Activated CD4-positive, alpha-beta T cell treated with anti-CD3 and anti-CD28 coated beads, Interleukin-10, Interleukin-2, amounts not matched to agents 100 ng/mL and 50 ng/mL, durations not matched to agents 16 hours and 8 hours (primary cell): Measurements from ENCODE around the gene CRYBA1.
"Not testable (repeated sequence)": the region's sequence is repeated elsewhere in the genome, so short reads cannot be mapped to it uniquely, and the experiment has no call there.

Experiments
- DNase-seq: peaks from one replicate; pipeline ENCODE4 v3.0.0-alpha.2; 2020

The CRYBA1 gene, protein sequence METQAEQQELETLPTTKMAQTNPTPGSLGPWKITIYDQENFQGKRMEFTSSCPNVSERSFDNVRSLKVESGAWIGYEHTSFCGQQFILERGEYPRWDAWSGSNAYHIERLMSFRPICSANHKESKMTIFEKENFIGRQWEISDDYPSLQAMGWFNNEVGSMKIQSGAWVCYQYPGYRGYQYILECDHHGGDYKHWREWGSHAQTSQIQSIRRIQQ

DNA sequence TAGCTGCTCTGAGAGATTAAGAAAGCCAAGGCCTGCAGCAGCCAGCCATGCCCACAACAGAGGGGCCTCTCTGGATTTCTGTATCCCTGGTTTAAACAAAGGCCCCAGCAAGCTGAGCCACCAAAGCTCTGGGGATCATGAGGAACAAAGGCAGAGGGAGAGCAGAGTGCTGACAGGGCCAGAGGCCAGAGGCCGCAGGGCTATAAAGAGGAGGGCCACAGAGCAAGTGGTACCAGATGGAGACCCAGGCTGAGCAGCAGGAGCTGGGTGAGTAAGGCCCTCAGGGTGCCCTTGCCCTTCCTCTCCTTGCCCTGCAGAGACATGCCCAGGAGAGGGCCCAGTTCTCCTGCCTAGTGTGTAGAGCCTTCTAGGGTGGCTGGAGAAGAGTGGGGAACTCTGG is at the start of gene CRYBA1:
Gene CRYBA1 (plus strand): TSS at position 232 of the 400 bp plus-strand sequence. CDS start 5 bp downstream, at position 237.
- DNase-seq: no peak

DNA sequence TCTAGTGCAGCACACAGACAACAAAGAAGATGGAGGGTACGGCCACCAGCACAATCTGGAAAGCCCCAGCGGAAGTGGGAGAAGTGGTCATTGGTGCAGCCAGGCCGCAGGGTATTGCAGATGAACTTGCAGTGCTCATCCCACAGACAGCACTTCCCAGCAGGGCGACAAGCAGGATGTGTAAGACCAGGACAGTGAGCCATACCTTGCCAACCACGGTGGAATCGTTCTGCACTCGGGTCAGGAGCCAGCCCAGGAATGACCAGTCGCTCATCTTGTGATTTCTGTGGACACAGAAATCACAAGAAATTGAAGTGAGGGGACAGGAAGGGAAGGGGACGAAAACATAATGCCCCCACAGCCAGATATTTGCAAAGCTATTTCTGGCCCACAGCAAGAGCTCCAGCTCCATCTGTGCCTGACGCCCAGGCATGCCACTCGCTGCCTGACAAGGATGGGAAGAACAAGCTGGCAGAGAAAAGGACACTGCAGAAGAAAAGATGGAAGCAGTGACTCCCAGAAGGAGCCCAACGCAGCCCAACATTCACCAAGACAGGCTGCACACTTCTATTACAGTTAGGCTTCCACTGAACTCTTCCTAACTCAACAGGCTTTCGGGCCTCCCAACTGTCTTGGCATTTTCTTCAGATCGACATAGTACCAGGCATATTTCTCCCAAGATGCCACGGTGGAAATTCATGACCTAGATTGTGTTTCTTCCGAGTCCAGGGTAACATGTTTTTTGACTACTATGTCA is 49.0 kb upstream of the CRYBA1 start:
- no peak for DNase-seq

DNA sequence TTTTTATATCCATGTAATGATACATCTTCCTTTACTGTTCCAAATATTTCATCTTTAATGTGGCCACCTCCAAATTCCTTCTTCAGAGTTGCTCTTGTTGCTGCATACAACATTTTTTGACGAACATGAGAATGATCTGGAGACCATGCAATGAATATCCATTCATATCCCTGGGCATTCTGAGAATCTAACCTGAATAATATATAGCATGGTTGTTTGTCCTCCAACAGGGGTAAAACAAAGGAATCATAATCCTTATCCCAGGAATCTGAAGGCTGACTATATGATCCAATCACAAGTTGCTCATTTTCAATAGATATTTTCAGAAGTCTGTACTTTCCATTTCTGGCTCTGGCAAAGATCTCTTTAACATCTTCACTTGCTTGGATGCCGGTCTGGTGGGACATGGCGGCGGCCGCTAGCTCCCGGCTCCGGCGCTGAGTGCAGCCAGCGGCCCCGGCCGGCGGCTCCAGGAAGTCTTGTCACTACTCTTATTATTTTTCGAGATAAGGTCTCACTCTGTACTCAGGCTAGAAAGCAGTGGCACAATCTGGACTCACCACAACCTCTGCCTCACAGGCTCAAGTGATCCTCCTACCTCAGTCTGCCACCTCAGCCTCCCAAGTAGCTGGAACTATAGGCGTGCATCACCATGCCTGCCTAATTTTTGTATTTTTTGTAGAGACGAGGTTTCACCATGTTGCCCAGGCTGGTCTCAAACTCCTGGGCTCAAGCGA is 42.4 kb upstream of the CRYBA1 start:
- not testable (repeated sequence) for DNase-seq

DNA sequence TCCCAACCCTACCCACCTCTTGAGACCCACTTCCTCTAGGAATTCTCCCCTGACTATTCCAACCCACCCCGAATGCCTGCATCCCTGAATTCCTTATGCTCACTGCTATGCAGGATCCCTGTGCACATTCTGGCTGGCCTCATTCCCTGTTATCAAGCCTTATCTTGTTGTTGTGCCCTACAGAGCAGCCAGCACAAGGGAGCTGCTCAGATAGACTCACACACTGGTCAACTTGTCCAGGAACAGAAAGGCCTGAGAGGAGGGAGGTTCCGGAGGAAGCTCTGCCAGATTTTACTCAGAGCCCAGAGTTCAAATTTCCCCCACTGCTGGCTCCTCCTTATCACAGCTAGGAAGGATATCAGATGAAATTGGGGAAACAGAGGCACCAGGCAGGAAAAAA is 41.6 kb upstream of the CRYBA1 start:
- DNase-seq: no peak

DNA sequence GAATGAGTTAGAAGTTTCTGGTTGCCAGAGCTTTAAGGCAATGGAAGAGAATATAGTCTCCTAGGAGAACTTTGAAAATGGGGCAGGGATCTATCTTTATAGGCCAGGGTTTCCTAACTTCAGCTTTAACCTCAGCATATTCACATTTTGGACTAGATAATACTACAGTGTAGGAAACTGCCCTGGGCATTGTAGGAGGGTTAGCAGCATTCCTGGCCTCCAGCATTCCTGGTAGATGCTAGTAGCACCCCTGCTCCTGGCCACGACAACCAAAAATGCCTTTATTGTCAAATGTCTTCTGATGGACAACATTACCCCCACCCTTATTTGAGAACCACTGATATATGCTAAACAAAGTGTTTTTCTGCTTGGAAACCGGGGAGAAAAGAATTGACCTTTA is 38.7 kb upstream of the CRYBA1 start:
- no peak for DNase-seq

DNA sequence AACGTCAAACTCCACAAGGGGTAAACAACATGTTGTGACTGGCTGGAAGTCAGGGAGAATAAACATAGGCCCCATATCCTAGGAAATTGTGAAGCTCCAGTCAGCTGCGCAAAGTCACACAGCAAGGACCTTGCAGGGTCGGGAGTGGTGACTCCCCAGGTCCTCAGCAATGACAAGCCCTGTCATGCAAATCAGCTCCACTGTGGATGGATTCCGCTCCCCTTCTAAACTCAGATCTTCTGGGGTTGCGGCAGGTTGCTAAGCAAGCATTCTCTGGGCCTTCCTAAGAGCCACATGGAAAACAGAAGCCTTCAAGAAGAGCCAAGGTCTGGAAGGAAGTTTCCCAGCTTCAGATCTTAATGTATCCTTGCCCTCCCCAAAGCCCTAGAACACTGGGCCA is 37.6 kb upstream of the CRYBA1 start:
- DNase-seq: no peak

DNA sequence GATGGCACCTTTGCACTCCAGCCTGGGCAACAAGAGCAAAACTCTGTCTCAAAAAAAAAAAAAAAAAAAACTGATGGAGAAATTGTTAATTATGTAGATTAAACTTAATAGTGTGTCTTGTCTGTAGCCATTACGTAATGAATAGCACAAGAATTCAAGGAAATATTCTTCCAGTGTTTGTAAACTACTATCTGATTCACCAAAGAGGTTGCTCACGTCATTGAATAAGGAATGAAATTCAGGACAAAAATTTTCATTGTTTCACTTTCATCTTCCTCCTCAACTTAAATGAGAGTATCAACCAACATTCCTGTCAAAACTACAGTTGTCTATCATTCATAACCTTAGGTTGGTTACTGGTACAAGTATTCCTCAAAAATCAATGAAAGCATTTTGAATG is 35.8 kb upstream of the CRYBA1 start:
- no peak for DNase-seq

DNA sequence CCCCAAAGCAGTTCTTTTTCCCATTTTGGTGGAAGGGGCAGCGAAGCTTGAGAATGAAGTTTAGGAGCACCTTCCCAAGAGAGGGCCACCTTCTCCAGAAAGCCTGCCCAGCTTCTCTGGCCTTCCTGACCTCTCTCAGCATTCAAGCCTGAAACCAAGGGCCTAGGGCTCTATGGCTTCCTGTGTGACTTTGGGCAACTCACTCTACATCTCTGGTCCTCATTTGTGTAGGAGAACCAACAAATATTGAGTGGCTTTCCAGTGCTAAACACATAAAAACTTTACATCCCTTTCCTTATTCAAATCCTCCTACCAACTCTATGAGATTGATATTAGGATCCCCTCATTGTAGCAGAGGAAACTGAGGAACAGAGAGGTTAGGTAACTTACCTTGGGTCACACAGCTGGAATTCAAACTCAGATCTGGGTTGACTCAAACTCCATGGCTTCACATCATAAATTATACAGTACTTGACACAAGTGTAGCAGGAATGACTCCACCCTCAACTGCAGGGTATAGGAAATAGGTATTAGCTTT is 34.5 kb upstream of the CRYBA1 start:
- DNase-seq: no peak

DNA sequence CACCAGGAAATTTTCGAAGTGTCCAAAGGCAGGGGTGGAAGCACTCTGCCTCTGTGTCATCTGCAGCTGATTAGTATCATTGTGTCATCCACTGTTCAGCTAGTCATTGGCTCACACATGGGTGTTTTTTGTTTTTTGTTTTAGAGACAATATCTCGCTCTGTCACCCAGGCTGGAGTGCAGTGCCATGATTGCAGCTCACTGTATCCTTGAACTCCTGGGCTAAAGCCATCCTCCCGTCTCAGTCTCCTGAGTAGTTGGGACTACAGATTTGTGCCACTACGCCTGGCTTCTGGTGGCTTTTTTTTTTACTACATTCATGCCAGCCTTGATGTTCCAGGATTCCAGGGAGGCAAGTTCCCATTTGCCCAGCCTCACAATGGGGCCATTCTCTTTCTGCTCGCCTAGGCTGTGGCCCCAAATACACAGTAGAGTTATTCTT is 34.0 kb upstream of the CRYBA1 start:
- no peak for DNase-seq

DNA sequence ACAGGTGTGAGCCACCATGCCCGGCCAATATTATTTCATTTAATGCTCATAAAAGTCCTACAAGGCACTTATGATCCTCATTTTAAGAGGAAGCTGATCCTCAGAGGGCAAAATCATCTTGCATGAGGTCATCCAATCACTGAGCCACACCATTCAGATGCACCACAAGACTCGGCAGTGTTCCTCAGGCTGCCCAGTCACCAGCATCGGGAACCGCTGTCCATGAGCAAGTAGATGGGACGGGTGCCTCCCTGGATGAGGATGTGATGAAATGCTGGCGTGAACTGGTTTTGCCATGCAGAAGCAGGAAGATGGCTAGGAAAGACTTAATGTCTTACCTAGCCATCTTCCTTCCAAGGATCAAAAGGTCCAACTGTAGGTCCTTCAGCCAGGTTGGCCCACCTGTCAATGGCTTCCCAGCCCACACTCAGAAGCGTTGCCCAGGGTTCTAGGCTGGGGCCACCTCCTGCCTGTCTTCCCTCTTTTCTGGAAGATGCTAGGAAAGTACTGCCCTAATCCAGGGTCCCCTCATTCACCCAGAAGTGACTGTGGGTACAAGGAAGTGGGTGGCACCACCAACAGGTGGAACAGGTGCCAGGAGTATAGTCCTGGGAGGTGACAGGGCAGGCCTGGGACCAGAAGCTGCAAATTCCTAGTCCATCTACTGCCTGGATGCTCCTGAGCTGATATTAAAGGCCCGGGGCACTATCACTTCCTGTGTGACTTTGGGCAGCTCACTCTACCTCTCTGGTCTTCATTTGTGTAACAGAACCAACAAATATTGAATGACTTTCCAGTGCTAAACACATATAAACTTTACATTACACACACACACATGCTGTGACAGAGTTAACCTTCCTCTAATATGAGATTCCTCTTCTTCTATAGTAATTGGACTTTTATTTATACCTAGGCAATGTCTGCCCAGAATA is 32.2 kb upstream of the CRYBA1 start:
- DNase-seq: no peak

DNA sequence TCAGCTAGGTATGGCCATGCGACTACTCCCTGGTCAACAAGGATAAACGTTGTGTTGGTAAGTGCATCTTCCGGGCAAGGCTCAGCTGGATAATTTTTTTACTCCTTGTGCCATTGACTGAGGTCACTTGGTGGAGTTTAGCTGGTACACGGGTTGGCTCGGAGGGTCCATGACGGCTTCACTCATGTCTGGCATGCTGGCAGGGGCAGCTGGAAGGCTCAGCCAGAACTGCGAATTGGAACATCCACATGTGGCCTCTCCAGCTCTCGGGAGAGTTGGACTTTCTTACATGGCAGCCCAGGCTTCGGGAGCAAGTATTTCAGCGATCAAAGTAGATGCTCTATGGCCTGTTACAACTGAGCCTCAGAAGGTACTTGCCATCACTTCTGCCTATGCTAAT is 31.5 kb upstream of the CRYBA1 start:
- no peak for DNase-seq

DNA sequence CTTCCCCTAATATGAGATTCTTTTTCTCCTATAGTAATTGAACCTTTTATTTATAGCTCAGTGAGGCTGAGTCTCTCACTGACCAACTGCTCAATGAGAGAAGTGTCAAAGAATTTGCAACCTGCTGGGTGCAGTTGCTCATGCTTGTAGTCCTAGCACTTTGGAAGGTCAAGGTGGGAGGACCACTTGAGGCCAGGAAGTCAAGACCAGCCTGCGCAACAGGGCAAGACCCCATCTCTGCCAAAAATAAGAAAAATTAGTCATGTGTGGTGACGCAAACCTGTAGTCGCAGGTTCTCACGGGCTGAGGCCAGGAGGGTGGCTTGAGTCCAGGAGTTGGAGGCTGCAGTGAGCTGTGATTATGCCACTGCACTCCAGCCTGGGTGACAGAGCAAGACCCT is 30.9 kb upstream of the CRYBA1 start:
- no peak for DNase-seq

DNA sequence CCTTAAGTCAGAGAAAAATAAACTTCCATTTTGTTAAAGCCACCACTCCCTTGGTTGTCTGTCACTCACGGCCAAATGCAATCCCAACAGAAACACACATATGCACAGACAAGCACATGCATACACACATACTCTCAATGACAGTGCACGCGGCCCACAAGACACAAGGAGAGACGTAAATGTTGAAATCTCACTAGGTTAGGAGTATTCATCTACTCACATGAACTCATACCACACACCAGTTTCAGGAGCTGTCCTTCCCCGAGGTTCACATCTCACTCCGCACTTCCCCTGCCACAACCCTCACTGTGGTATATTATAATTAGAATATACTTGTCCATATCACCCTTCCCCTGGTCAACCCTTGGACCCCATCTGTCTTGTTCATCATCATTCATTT is 30.5 kb upstream of the CRYBA1 start:
- no peak for DNase-seq

DNA sequence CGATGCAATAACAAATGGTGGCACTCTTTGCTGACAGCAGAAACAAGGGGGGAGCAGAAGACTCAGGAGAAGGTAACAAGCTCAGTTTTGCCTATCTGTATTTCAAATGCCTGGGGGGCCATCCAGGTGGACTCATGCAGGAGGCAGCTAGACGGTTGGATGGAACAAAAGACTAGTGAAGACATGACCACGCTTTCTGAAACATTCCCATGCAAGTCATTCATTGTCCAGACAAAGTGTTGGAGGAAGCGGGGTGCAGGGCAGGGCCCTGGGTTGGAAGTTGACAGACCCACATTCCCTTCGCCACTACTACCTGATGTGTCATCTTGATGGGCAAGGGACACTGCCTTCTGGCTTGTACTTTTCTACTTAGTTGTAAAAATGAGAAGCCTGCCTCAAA is 29.8 kb upstream of the CRYBA1 start:
- no peak for DNase-seq

DNA sequence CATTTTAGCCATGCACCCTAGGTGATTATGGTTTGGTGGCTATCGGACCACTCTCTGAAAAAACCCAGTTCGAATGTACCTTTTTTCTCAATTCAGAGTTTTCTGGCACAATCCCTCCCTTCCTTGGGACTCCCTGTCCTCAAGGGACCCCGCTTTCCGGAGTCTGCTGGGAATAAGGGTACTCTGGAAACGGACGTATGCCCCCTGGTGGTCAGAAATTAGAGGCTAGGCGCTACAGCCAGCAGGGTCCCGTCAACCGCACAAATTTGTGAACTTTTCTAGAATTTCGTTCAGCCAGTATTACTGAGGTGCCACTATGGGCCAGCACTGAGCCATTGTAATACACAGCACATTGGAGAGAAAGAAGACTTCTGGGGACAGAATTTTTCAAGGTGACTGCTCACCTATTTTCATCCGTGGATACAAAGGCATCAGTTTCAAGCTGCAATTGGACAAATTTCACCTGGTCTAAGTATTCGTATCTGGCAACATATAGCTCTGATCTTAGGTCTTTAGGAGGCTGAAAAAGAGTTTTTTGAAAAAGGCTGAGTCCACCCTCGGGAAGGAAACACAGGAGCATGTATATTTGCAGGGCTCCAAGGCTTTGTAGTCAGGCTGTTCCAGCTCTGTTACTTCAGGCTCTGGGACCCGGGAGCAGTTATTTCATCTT is 27.1 kb upstream of the CRYBA1 start:
- DNase-seq: peak; percentile 77

DNA sequence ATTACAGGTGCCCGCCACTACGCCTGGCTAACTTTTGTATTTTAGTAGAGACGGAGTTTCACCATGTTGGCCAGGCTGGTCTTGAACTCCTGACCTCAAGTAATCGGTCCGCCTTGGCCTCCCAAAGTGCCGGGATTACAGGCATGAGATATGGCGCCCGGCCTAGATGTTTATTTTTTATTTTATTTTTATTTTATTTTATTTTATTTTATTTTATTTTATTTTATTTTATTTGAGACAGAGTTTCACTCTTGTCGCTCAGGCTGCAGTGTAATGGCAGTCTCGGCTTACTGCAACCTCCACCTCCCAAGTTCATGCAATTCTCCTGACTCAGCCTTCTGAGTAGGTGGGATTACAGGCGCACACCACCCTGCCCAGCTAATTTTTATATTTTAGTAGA is 25.3 kb upstream of the CRYBA1 start:
- DNase-seq: not testable (repeated sequence)

DNA sequence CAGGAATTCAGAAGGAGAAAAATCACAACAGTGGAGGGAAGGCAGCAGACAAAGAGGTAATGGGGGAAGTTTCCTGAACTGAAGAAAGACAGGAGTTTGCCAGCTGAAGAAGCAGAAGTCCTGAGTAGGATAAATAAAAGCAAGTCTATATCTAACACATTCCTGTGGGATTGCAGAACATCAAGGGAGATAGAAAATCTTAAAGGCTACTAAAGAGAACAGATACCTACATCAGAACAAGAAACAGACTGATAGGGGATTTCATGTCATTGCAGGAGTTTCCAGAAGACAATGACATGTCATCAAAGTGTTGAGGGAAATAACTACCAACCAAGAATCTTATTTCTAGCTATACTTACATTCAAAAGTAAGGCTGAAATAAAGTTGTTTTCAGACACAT is 21.3 kb upstream of the CRYBA1 start:
- DNase-seq: no peak

DNA sequence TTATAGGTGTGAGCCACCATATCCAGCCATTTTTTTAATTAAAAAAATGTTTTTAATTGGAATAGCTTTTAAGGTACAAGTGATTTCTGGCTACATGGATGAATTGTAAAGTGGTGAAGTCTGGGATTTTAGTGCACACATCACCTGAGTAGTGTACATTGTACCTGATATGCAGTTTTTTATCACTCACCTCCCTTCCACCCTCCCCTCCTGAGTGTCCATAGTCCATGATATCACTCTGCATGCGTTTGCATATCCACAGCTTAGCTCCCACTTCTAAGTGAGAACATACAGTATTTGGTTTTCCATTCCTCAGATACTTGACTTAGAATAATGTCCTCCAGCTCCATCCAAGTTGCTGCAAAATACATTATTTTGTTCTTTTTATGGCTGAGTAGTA is 13.4 kb upstream of the CRYBA1 start:
- DNase-seq: no peak

DNA sequence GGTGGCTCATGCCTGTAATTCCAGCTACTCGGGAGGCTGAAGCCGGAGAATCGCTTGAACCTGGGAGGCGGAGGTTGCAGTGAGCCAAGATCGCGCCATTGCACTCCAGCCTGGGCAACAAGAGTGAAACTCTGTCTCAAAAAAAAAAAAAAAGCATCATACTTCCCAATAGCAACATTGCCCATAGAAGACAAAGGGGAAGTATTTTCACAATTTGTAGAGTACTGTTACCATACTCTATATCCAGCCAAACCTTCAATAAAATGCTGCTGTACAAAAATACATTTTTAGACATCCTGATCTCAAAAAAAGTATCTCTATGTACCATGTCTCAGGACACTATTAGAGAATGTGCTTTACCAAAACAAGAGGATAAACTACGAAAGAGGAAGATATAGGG is 11.7 kb upstream of the CRYBA1 start:
- DNase-seq: not testable (repeated sequence)

DNA sequence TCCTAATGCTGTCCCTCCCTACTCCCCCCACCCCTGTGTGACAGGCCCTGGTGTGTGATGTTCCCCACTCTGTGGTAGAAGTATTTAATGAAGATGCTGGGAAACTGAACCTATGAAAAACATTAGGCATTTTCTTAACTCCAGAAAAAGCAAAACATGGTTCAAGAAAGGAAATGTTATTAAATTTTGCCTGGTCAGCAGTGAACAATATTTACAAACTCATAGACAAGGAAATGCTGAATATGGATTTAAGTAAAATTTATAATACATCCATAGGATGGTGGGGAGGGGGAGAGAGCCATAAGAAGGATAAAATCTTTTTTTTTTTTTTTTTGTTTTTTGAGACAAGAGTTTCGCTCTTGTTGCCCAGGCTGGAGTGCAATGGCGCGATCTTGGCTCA is 10.8 kb upstream of the CRYBA1 start:
- DNase-seq: no peak

DNA sequence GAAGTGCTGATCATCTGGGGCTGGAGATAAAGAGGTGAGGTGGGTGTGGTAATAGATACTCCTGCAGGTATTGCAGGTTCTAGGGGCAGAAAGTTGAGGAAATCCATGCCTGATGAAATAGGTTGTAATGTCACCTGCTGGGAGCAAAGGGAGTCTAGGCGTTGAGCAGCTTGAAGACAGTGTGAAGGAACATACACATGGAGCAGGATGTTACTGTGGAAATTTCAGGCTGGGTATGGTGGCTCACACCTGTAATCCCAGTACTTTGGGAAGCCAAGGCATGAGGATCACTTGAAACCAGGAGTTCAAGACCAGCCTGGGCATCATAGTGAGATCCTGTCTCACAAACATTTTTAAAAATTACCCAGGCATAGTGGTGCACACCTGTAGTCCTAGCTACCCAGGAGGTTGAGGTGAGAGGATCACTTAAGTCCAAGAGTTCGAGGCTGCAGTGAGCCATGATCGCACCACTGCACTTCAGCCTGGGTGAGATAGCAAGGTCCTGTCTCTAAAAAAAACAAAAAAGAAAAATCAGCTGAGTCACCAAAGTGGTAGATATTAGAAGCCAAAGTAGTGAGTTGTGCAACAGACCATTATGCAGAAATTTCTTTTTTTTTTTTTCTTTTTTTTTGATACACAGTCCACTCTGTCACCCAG is 9.1 kb upstream of the CRYBA1 start:
- no peak for DNase-seq
